HepG2 (cell line): ENCODE data around the gene PNPLA1. TPM values are rescaled to one million over a fixed set of nuclear protein-coding genes. Genes with fewer than 3 reads are reported as not detected.

Experiments
- ATAC-seq: fragments of 200-7000 bp; cut with Tn5 transposase; 3 replicates; pipeline ENCODE4 v1.9.1; 2020; ENCODE audit warnings: mild to moderate bottlenecking, moderate library complexity
- BruUV-seq: library from RNA; stranded (reverse); fragments of 400-500 nt; replicated peaks from 2 replicates; lab custom pipeline; 2021; lab: Mats Ljungman, UMichigan
- CTCF ChIA-PET: fragments of 300-600 bp; formaldehyde crosslinking; extraction: SDS; loops from one replicate; lab custom pipeline; 2021; ENCODE audit warnings: low total read pairs, inconsistent platforms, low intra/inter-chr PET ratio; lab: Yijun Ruan, JAX
- POLR2A ChIA-PET: fragments of 350-600 bp; sonication (Branson Sonifier 250); formaldehyde crosslinking; loops from one replicate; lab custom pipeline; 2020; ENCODE audit warnings: antibody characterized with exemption, inconsistent platforms; lab: Yijun Ruan, JAX
- DNase-seq: peaks from one replicate; pipeline ENCODE4 v3.0.0-alpha.2; 2015; ENCODE audit warnings: low spot score
- FAIRE-seq: peaks from 3 replicates; lab custom pipeline; 2011; peaks lifted over from hg19 to GRCh38; lab: Jason Lieb, UNC
- H2AFZ ChIP-seq: one replicate; pipeline ENCODE4 v1.6.1; 2011; ENCODE audit warnings: low read length, inconsistent platforms
- H3K27ac ChIP-seq: fragments of 300-600 bp; 3 replicates; pipeline ENCODE4 v1.8.0; 2011; ENCODE audit warnings: mixed run types, mild to moderate bottlenecking, mixed read lengths, low read length, inconsistent platforms; ENCODE audit not compliant: insufficient read depth; ENCODE audit errors: extremely low read length
- H3K27me3 ChIP-seq, 2 experiments: fragments of 200-600 bp in 1 of 2; 2 replicates in 1 of 2; 3 replicates in 1 of 2; pipeline versions ENCODE4 v1.6.0 to v1.8.0; 2011; ENCODE audit warnings: low read length in 2 of 2, mild to moderate bottlenecking in 2 of 2, moderate library complexity in 2 of 2, inconsistent platforms in 1 of 2; ENCODE audit not compliant: insufficient read depth in 2 of 2, control insufficient read depth in 1 of 2
- H3K36me3 ChIP-seq, 2 experiments: fragments of 200-600 bp in 1 of 2; replicated peaks in 1 of 2; 2 replicates in 1 of 2; 3 replicates in 1 of 2; pipeline versions ENCODE4 v1.5.1 to v1.8.0; 2011; ENCODE audit warnings: low read length in 2 of 2, inconsistent platforms in 1 of 2; ENCODE audit not compliant: insufficient read depth in 2 of 2, control insufficient read depth in 1 of 2
- H3K4me1 ChIP-seq: 2 replicates; pipeline ENCODE4 v1.5.1; 2012; ENCODE audit warnings: low read length, inconsistent platforms; ENCODE audit not compliant: insufficient read depth
- H3K4me2 ChIP-seq: 2 replicates; pipeline ENCODE4 v1.6.0; 2011; ENCODE audit warnings: low read depth, low read length, inconsistent platforms
- H3K4me3 ChIP-seq, 3 experiments: fragments of 200-600 bp in 1 of 3; sonication (generic), shearing (Covaris generic) in 1 of 3; replicated peaks in 1 of 3; 2 replicates each; pipeline ENCODE4 v1.5.1; 2011 to 2016; ENCODE audit warnings: low read length in 3 of 3, inconsistent platforms in 2 of 3, low read depth in 2 of 3, mild to moderate bottlenecking in 2 of 3, control low read depth in 1 of 3, mixed read lengths in 1 of 3; ENCODE audit not compliant: insufficient read depth in 1 of 3
- H3K79me2 ChIP-seq: one replicate; pipeline ENCODE4 v1.6.1; 2011; ENCODE audit warnings: low read length, inconsistent platforms; ENCODE audit not compliant: insufficient read depth
- H3K9ac ChIP-seq: 2 replicates; pipeline ENCODE4 v1.6.0; 2011; ENCODE audit warnings: mild to moderate bottlenecking, low read depth, low read length, inconsistent platforms; ENCODE audit not compliant: insufficient read depth
- H3K9me3 ChIP-seq: 2 replicates; pipeline ENCODE4 v1.5.1; 2012; ENCODE audit warnings: mild to moderate bottlenecking, low read length
- H4K20me1 ChIP-seq: 2 replicates; pipeline ENCODE4 v1.6.0; 2011; ENCODE audit warnings: inconsistent platforms, mild to moderate bottlenecking, low read length, moderate library complexity; ENCODE audit not compliant: insufficient read depth
- BHLHE40 ChIP-seq: IDR thresholded peaks from 2 replicates; pipeline ENCODE4 v1.6.1; 2011; ENCODE audit warnings: low read length, improper control_type of control experiment
- FOXK1 ChIP-seq: sonication (generic); formaldehyde crosslinking; IDR thresholded peaks from 2 replicates; pipeline ENCODE4 v1.4.0; 2020; ENCODE audit warnings: low read depth, missing genetic modification reagents, borderline replicate concordance
- HNRNPUL1 ChIP-seq: fragments of 200-400 bp; formaldehyde crosslinking; IDR thresholded peaks from 2 replicates; pipeline ENCODE4 v1.6.1; 2017; ENCODE audit warnings: low read depth, mild to moderate bottlenecking, low read length, moderate library complexity
- IRF2 ChIP-seq: IDR thresholded peaks from 2 replicates; pipeline ENCODE4 v1.6.1; 2018; ENCODE audit warnings: missing genetic modification reagents, missing compliant biosample characterization
- KLF9 ChIP-seq: IDR thresholded peaks from 2 replicates; pipeline ENCODE4 v1.6.1; 2016; ENCODE audit warnings: low read depth
- MATR3 ChIP-seq: sonication (generic); formaldehyde crosslinking; IDR thresholded peaks from 2 replicates; pipeline ENCODE4 v1.4.0; 2020; ENCODE audit warnings: missing genetic modification reagents
- TFDP2 ChIP-seq: sonication (generic); formaldehyde crosslinking; IDR thresholded peaks from 2 replicates; pipeline ENCODE4 v1.4.0; 2020; ENCODE audit warnings: missing genetic modification reagents
- ZNF660 ChIP-seq: sonication (generic); formaldehyde crosslinking; IDR thresholded peaks from 2 replicates; pipeline ENCODE4 v1.5.1; 2020; ENCODE audit warnings: mild to moderate bottlenecking, low read depth, missing genetic modification reagents, borderline replicate concordance
- ZNF704 ChIP-seq: sonication (generic); formaldehyde crosslinking; IDR thresholded peaks from 2 replicates; pipeline ENCODE4 v1.8.1; 2023; ENCODE audit warnings: mild to moderate bottlenecking, inconsistent platforms, moderate library complexity, missing genetic modification reagents, borderline replicate concordance
- ZNF75D ChIP-seq: sonication (generic); formaldehyde crosslinking; IDR thresholded peaks from 2 replicates; pipeline ENCODE4 v1.8.1; 2023; ENCODE audit warnings: missing genetic modification reagents, mild to moderate bottlenecking, borderline replicate concordance
- WGBS: methylation state at CpG from one replicate; pipeline ENCODE4 v1.1.6; 2017; ENCODE audit warnings: low lambda C conversion rate; 5-methylcytosine and 5-hydroxymethylcytosine counted together
- in situ Hi-C: cut with HindIII; loops from 2 replicates; pipeline ENCODE4 v1.10.0; 2017; ENCODE audit warnings: low pct_unique_long_range_greater_than_20kb; ENCODE audit not compliant: extremely low pct_ligation_motif_present
- intact Hi-C: fragments of 100-400 bp; cut with micrococcal nuclease; formaldehyde crosslinking; loops from one replicate; pipeline ENCODE4 v1.10.0; 2022; ENCODE audit not compliant: unreplicated experiment
- polyA plus RNA-seq, 8 experiments: library from polyadenylated mRNA; depleted of rRNA in 3 of 8; stranded (reverse) in 7 of 8; unstranded in 1 of 8; fragments of >200 nt; fragmentation: Illumina TruSeq in 4 of 8; extraction: Trizol in 4 of 8; gene quantifications; 2 replicates each; pipeline versions ENCODE4 v1.2.1 to v1.2.3, GENCODE V29; 2011 to 2016; ENCODE audit warnings: low read depth in 4 of 8, missing spikeins in 1 of 8, mixed read lengths in 1 of 8; ENCODE audit not compliant: insufficient read depth in 1 of 8
- total RNA-seq, 5 experiments: library from RNA; depleted of rRNA; stranded (reverse); fragments of >200 nt; fragmentation: Illumina TruSeq; extraction: Trizol; gene quantifications; 2 replicates each; pipeline ENCODE4 v1.2.3, GENCODE V29; 2016; ENCODE audit warnings: low read depth in 1 of 5

The PNPLA1 gene
- total and polyA plus RNA-seq, 2 of the 13 experiments (the other 11 are each of a cell fraction or from before 2014, with no cell fraction given), result not detected

- 39% methylated on average over 6 of the region's 6 CpGs for WGBS
- no peak overlapping the region for H3K27ac ChIP-seq
- in situ Hi-C loops (no loop called here), intact Hi-C loops (loop anchor here (1.0 kb wide), 1 partner anchor 34 kb away; no protein-coding TSS in a partner anchor)
- ATAC-seq, result no peak
- DNase-seq, result no peak
- no peaks in the 10 kb centered on the region for H3K9me3 ChIP-seq
- no peaks in the 10 kb centered on the region for H3K36me3 ChIP-seq
- H3K4me2 ChIP-seq, result no peak overlapping the region
- H3K79me2 ChIP-seq, result no peaks in the 10 kb centered on the region
- ChIA-PET CTCF (no interaction called here), POLR2A (no interaction called here)
- no peak for FAIRE-seq
- no TSS peak for BruUV-seq
- no peaks in the 10 kb centered on the region for H3K27me3 ChIP-seq
- no peak overlapping the region for H2AFZ ChIP-seq
- H3K9ac ChIP-seq, result no peak overlapping the region
- H3K4me1 ChIP-seq, result peaks cover 47% of the 10 kb centered on the region
- H3K4me3 ChIP-seq, result no peak overlapping the region
- H4K20me1 ChIP-seq, result no peaks in the 10 kb centered on the region
- TF ChIP-seq FOXK1 (CRISPR knock-in tag) (no peak), BHLHE40 (no peak), IRF2 (CRISPR knock-in tag) (no peak), ZNF75D (CRISPR knock-in tag) (no peak), HNRNPUL1 (no peak), TFDP2 (CRISPR knock-in tag) (no peak), ZNF660 (CRISPR knock-in tag) (no peak), MATR3 (no peak), KLF9 (CRISPR knock-in tag) (no peak), ZNF704 (CRISPR knock-in tag) (no peak)
Measured at GRCh38 chr6:36247693-36248092, 22.2 kb upstream of the PNPLA1 start.
